Activated CD8-positive, alpha-beta T cell treated with anti-CD3 and anti-CD28 coated beads for 36 hours (primary cell): Measurements from ENCODE around the gene ANKRD55. TPM values are rescaled to one million over a fixed set of nuclear protein-coding genes. Genes with fewer than 3 reads are reported as not detected.
"Not testable (repeated sequence)": the region's sequence is repeated elsewhere in the genome, so short reads cannot be mapped to it uniquely, and the experiment has no call there.

Experiments used
- ATAC-seq: fragments of 200-7000 bp; cut with Tn5 transposase; one replicate; pipeline ENCODE4 v1.10.0; 2021; ENCODE audit warnings: mild to moderate bottlenecking, moderate library complexity
- CTCF ChIA-PET: fragments of 350-600 bp; sonication (Branson Sonifier 250); formaldehyde crosslinking; loops from one replicate; lab custom pipeline; 2021; ENCODE audit warnings: antibody characterized with exemption; lab: Charles Lee
- POLR2A ChIA-PET: fragments of 350-600 bp; sonication (Branson Sonifier 250); formaldehyde crosslinking; loops from one replicate; lab custom pipeline; 2021; ENCODE audit warnings: antibody characterized with exemption; lab: Charles Lee
- DNase-seq: peaks from one replicate; pipeline ENCODE4 v3.0.0-alpha.2; 2020
- H3K27ac Mint-ChIP-seq: one replicate; pipeline ENCODE4 v1.8.0; 2021; ENCODE audit warnings: mild to moderate bottlenecking, mixed read lengths
- H3K27me3 Mint-ChIP-seq: one replicate; pipeline ENCODE4 v1.8.0; 2021; ENCODE audit warnings: mixed read lengths
- H3K36me3 Mint-ChIP-seq: one replicate; pipeline ENCODE4 v1.8.0; 2021; ENCODE audit warnings: low read depth, mixed read lengths
- H3K4me1 Mint-ChIP-seq: one replicate; pipeline ENCODE4 v1.8.0; 2021; ENCODE audit warnings: low read depth, mixed read lengths
- H3K4me3 Mint-ChIP-seq: one replicate; pipeline ENCODE4 v1.8.0; 2021; ENCODE audit warnings: mild to moderate bottlenecking, moderate library complexity, mixed read lengths
- H3K9me3 Mint-ChIP-seq: one replicate; pipeline ENCODE4 v1.8.0; 2021; ENCODE audit warnings: mixed read lengths
- intact Hi-C: fragments of 100-400 bp; cut with micrococcal nuclease; formaldehyde crosslinking; loops from one replicate; pipeline ENCODE4 v1.10.0; 2022
- total RNA-seq, 2 experiments: library from RNA; stranded (reverse); gene quantifications; one replicate each; pipeline ENCODE4 v1.2.3, GENCODE V29; 2021
- TF ChIP-seq, protein P1 (sequence below): fragments of 200-600 bp; IDR thresholded peaks from one replicate; pipeline ENCODE4 v1.8.0; 2022; ENCODE audit warnings: antibody characterized with exemption, mild to moderate bottlenecking

ANKRD55 gene
- total RNA-seq, 2 experiments from 2014 or later: not detected

DNA sequence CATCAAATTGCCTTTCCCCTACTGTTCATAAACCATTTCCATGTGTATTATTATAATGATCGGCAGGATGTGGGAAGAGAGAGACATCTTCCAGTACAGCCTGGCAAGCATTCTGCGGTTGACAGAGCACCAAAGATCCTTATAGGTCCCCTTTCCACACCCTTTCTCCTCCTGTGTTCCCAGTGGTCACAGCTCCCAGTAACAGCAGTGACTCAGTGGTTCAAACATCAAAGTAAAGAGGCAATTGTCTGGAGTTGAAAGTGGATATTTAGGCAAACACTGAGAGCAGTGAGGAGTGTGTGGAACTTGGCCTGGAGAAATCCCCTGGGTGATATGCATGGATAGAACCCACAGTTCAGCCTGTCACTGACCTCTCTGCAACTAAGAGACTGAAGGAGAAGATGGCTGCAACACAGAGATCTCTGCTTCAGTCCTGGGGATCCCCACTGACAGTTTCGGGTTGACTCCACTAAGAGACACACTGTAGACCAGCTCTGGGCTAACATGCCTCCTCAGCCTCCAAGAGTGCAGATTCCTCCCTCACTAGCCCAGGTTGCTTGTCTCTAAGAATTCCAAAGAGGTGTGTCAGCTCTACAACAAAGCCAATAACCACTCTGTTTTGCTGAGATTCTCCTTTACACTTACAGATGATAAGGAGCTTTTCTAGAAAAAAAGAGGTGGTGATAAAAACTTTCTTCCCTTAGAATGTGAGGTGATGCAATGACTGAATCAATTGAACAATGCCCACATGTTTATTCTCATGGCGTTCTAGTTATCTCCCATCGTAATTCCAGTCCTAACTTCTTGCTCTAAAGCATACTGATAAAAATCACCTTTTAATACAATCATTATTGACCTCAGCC is 143.9 kb downstream of the ANKRD55 start:
- intact Hi-C loops: no loop called here
- peak; percentile 64 for DNase-seq

DNA sequence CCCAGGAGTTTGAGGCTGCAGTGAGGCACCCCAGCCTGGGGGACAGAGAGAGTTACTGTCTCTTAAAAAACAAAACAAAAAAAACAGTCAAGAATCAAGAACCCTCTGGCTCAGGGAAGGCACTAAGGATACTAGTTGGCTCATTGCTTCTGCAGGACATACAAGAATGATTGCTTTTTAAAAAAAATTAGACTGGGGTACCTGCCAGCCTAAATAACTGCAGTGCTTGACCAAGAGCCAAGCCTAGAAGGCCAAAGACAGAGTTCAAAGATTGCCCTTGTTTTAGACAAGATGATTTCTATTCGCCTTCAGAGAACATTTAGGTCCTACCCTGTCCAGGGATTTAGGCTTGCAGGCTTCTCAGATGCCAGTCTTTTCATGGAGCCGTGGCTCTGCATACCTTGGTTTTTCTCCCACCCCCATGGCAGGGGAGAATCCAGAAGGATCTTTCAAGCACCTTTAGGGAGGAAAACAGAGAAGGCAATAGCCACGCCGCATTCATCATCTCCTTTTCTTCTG is 144.6 kb downstream of the ANKRD55 start:
- ChIA-PET POLR2A (interaction anchor here (1.3 kb wide), 1 partner anchor 8 kb away, joined by 4 read pairs; no protein-coding TSS in a partner anchor), CTCF (interaction anchor here (1.0 kb wide), 1 partner anchor 113 kb away, joined by 3 read pairs; no protein-coding TSS in a partner anchor)
- H3K4me3 Mint-ChIP-seq: no peak overlapping the region
- intact Hi-C loops: no loop called here
- DNase-seq (no peak), ATAC-seq (no peak)
- H3K36me3 Mint-ChIP-seq: no peaks in the 10 kb centered on the region
- H3K27ac Mint-ChIP-seq: no peak overlapping the region
- peaks cover 50% of the 10 kb centered on the region for H3K4me1 Mint-ChIP-seq
- TF ChIP-seq, protein P1, sequence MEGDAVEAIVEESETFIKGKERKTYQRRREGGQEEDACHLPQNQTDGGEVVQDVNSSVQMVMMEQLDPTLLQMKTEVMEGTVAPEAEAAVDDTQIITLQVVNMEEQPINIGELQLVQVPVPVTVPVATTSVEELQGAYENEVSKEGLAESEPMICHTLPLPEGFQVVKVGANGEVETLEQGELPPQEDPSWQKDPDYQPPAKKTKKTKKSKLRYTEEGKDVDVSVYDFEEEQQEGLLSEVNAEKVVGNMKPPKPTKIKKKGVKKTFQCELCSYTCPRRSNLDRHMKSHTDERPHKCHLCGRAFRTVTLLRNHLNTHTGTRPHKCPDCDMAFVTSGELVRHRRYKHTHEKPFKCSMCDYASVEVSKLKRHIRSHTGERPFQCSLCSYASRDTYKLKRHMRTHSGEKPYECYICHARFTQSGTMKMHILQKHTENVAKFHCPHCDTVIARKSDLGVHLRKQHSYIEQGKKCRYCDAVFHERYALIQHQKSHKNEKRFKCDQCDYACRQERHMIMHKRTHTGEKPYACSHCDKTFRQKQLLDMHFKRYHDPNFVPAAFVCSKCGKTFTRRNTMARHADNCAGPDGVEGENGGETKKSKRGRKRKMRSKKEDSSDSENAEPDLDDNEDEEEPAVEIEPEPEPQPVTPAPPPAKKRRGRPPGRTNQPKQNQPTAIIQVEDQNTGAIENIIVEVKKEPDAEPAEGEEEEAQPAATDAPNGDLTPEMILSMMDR: no peak
- H3K9me3 Mint-ChIP-seq: no peaks in the 10 kb centered on the region
- no peaks in the 10 kb centered on the region for H3K27me3 Mint-ChIP-seq

More for the DNA sequence above, 143.9 kb downstream of the ANKRD55 start:
- Mint-ChIP-seq H3K27me3 (no peaks in the 10 kb centered on the region), H3K4me1 (peaks cover 55% of the 10 kb centered on the region), H3K27ac (peak overlapping the region; percentile 25), H3K4me3 (no peak overlapping the region), H3K36me3 (no peaks in the 10 kb centered on the region), H3K9me3 (no peaks in the 10 kb centered on the region)
- POLR2A ChIA-PET: interaction anchor here (1.3 kb wide), 1 partner anchor 9 kb away, joined by 4 read pairs; no protein-coding TSS in a partner anchor
- CTCF ChIA-PET: interaction anchor here (1.0 kb wide), 1 partner anchor 112 kb away, joined by 3 read pairs; no protein-coding TSS in a partner anchor
- ATAC-seq: peak; percentile 83
- TF ChIP-seq, protein P1: no peak

DNA sequence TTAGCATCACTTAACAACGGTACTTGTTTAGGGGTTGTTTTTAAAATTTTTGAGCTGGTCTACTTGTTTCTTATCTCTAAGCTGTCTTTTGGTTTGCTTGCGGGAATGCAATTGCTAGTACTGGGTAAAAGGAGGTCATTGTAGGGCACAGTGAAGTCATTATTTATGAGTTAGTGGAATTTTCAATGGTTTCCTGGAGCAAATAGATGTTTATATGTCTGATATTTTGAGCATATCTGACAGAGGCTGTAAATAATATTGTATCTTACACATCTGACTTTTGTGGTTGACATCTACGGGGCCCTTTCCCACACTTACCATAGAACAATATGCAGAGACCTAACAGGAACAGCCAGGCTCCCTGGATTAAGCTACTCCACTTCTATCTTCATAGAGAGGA is 147.9 kb downstream of the ANKRD55 start:
- ChIA-PET CTCF (interaction anchor here (1.2 to 1.6 kb wide), 2 partner anchors 62 to 115 kb away, joined by 3 read pairs; no protein-coding TSS in a partner anchor), POLR2A (interaction anchor here (1.1 kb wide), 1 partner anchor 9 kb away, joined by 4 read pairs; no protein-coding TSS in a partner anchor)
- DNase-seq: no peak
- H3K4me1 Mint-ChIP-seq: peaks cover 46% of the 10 kb centered on the region
- H3K27ac Mint-ChIP-seq: no peak overlapping the region
- intact Hi-C loops: no loop called here
- H3K4me3 Mint-ChIP-seq: no peak overlapping the region
- ATAC-seq: no peak
- H3K9me3 Mint-ChIP-seq: no peaks in the 10 kb centered on the region
- H3K36me3 Mint-ChIP-seq: no peaks in the 10 kb centered on the region
- TF ChIP-seq, protein P1: no peak
- no peaks in the 10 kb centered on the region for H3K27me3 Mint-ChIP-seq

DNA sequence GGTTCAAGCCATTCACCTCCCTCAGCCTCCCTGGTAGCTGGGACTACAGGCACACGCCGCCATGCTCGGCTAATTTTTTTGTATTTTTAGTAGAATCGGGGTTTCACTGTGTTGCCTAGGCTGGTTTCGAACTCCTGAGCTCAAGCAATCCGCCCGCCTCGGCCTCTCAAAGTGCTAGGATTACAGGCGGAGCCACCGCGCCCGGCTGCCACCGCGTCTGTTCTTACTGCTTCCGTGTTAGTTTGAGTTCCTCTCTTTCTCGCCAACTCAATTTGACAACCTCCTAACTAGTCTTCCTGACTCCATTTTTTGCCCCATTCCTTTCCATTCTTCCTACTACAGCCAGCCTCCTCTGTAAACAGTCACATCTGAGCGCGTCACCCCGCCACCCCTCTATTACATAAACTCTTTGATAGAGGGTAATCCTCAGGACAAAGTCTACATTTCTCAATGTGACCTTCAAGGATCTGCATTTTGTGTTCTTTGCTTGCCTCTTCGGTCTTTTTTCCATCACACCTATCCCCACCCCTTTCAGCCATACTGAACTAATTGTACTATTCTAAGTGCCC is 149.8 kb downstream of the ANKRD55 start:
- ChIA-PET POLR2A (no interaction called here), CTCF (no interaction called here)
- H3K4me3 Mint-ChIP-seq: no peak overlapping the region
- DNase-seq (no peak), ATAC-seq (no peak)
- peaks cover 35% of the 10 kb centered on the region for H3K4me1 Mint-ChIP-seq
- no peaks in the 10 kb centered on the region for H3K9me3 Mint-ChIP-seq
- intact Hi-C loops: loop anchor here (5.0 kb wide), 1 partner anchor 91 kb away; the partner anchor contains the start of gene IL6ST
- H3K36me3 Mint-ChIP-seq: no peaks in the 10 kb centered on the region
- H3K27ac Mint-ChIP-seq: no peak overlapping the region
- TF ChIP-seq, protein P1: no peak
- H3K27me3 Mint-ChIP-seq: peaks cover 2% of the 10 kb centered on the region

DNA sequence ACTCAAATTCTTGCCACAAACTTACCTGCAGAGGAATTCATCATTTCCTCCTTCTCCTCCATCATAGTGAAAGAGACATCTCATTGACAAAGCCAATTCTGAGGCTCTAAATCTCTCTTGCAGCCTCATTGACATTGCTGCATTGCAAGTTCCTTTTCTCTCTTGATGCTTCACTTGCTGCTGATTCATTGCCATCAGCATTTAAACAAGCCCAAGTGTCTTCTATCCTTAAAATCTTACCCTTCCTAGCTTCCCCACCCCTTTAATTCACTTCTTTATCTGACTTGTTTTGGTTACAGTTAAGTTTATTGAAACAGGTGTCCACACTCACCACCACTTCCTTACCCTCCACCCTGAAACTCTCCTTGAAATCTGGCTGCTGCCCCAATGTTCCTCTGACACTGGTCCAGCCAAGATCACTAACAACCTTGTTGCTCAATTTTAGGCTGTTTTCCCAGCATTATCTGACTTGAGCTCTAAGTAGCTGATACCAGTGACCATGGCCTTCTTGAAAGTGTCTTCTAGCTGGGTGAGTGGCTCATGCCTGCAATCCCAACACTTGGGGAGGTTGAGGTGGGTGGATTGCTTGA is 152.0 kb downstream of the ANKRD55 start:
- POLR2A ChIA-PET: interaction anchor here (0.6 to 1.3 kb wide), 2 partner anchors 8 to 133 kb away, joined by 3 to 4 read pairs; no protein-coding TSS in a partner anchor
- CTCF ChIA-PET: not testable (repeated sequence)
- intact Hi-C loops: loop anchor here (5.0 kb wide), 1 partner anchor 89 kb away; the partner anchor contains the start of gene IL6ST

More for the DNA sequence above, 152.0 kb downstream of the ANKRD55 start:
- not testable (repeated sequence) for H3K36me3 Mint-ChIP-seq, DNase-seq, H3K27me3 Mint-ChIP-seq, H3K9me3 Mint-ChIP-seq
- Mint-ChIP-seq H3K27ac (peak overlapping the region; percentile 70), H3K4me1 (peaks cover 36% of the 10 kb centered on the region), H3K4me3 (peak overlapping the region; percentile 7)
- peak; percentile 85 for ATAC-seq
